Activated naive CD4-positive, alpha-beta T cell treated with anti-CD3 and anti-CD28 coated beads, Interleukin-2, amount 10 ng/mL, durations not matched to agents 5 hours and 36 hours (primary cell): ENCODE results near the gene LRR1. TPM values are rescaled to one million over a fixed set of nuclear protein-coding genes. Genes with fewer than 3 reads are reported as not detected.

ENCODE experiments used
- total RNA-seq, 2 experiments: library from RNA; stranded (reverse); gene quantifications; one replicate each; pipeline ENCODE4 v1.2.3, GENCODE V29; 2021

Gene LRR1
- total RNA-seq, result 10 to 100 TPM; 32.9 to 34.1 TPM

GRCh38 chr14:49598485-49599300, at the start of gene LRR1:
TSS of gene LRR1 (plus strand) at chr14:49598940. CDS start at chr14:49599021, 81 bp downstream.

GRCh38 chr14:49585803-49586672, 12.7 kb upstream of the LRR1 start, which contains the start of gene RPS29:
TSS of gene RPS29 (minus strand) at chr14:49586380. CDS start at chr14:49586346, 34 bp downstream.

GRCh38 chr14:49620182-49621113, 21.7 kb downstream of the LRR1 start, which contains the start of the genes MGAT2 and RPL36AL:
TSS of gene MGAT2 (plus strand) at chr14:49620799. CDS start at chr14:49621269, 470 bp downstream.
TSS of gene RPL36AL (minus strand) at chr14:49620626. CDS start at chr14:49619104, 1,522 bp downstream.

GRCh38 chr14:49634547-49635334, 36.0 kb downstream of the LRR1 start, which contains the start of gene DNAAF2:
TSS of gene DNAAF2 (minus strand) at chr14:49635244. CDS start at chr14:49635149, 95 bp downstream.

Other genes starting within 250 kb of the LRR1 start
- gene RPS29, start 12.6 kb upstream of the LRR1 start, total RNA-seq, result 1,000 to 10,000 TPM; 2,152 to 2,442 TPM
- gene RPL36AL, start 21.7 kb downstream of the LRR1 start, total RNA-seq, result 100 to 1,000 TPM; 298 to 319 TPM
- gene MGAT2, start 21.9 kb downstream of the LRR1 start, total RNA-seq, result 10 to 100 TPM; 64.2 to 66.8 TPM
- gene DNAAF2, start 36.3 kb downstream of the LRR1 start, total RNA-seq, result 1 to 10 TPM; 5.3 to 5.8 TPM
- 10 to 100 TPM; 20.2 to 21.3 TPM for gene POLE2, start 89.3 kb downstream of the LRR1 start, total RNA-seq
- 1 to 10 TPM; 2.8 to 5.1 TPM for gene KLHDC1, start 94.2 kb downstream of the LRR1 start, total RNA-seq
- 10 to 100 TPM; 40.5 to 42.5 TPM for gene KLHDC2, start 169.2 kb downstream of the LRR1 start, total RNA-seq